GM19395 (cell line): ENCODE results near the gene NDP.

Source experiments
- ATAC-seq: cut with Tn5 transposase; IDR thresholded peaks from one replicate; pipeline ENCODE4 v1.9.1; 2021; ENCODE audit warnings: mild to moderate bottlenecking, moderate library complexity; ENCODE audit not compliant: unreplicated experiment

Gene NDP, protein sequence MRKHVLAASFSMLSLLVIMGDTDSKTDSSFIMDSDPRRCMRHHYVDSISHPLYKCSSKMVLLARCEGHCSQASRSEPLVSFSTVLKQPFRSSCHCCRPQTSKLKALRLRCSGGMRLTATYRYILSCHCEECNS

DNA sequence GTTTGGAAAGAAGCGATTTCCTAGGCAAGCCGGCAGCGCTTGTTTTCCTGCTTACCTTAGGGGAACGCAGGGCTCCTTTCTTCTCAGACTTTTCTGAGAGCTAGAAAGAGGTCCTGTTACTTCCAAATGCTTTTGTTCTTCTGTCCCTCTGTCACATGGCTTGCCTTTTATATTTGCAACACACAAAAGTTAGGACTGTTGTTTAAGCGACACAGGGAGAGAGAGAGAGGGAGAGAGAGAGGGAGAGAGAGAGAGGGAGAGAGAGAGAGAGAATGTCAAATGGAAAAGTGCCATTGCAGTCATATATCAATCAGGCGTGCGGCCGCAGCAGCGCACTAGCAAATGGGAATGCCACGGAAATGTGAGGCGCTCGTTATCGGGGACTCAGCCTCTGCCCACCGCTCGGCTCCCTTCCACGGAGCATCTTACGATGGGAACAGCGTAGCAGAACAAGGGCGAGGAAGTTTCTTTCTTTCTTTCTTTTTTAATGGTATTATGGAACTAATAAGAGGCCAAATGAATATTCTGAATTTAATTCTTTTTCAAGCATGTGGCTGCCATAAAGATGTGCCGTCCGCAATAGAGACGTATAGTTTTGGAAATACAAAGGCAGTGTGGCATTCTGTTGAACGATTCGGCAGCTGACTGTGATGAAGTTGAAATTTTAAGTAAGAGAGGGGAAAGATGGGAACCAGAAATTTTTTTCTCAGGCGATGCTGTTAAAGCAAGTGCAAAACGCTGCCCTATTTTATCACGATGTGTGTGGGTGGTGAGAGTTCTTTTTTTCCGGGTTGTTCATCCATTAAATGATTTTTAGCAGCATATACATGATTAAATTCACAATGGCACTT, at the start of gene NDP:
Gene NDP, minus strand, starts transcription at position 142 of the 851 bp plus-strand sequence. CDS start 14,745 bp downstream, outside the sequence.
- ATAC-seq = no peak

DNA sequence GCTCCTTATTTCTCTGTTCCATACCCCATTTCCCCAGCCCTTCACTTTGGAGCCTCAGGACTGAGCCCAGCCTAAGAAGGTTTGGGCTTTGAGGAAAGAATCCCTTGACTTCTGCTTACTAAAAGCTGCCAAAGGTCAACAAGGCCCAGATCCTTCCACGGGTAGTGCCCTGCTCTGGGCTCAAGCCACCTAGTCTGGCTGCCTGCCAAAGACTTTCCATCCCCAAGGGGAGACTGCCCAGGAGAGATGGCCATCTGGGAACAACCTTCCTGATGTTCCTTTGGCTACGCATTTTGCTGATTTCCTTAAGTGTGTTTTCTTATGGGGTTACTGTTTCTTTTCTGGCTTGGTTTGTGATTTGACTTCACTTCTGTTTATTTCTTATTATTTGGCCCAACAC, 49.8 kb upstream of the NDP start:
- no peak for ATAC-seq

DNA sequence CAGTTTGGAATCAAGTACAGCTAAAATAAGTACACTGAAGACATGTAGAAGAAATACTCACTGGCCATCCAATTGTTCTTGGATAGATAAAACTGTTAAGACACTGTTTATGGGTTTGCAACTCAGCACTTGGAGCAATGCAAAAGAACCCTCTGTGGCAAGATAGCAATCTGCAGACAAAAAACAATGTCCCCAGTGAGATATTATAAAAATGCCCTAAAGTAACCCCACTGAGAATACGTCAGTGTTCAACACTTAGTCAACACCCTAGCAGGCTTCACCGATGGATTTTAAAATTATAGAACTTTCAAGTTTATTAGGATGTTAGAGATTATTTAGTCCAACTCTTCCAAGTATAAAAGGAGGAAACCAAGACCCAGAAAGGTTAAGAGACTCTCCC, 47.5 kb upstream of the NDP start:
- ATAC-seq = no peak

DNA sequence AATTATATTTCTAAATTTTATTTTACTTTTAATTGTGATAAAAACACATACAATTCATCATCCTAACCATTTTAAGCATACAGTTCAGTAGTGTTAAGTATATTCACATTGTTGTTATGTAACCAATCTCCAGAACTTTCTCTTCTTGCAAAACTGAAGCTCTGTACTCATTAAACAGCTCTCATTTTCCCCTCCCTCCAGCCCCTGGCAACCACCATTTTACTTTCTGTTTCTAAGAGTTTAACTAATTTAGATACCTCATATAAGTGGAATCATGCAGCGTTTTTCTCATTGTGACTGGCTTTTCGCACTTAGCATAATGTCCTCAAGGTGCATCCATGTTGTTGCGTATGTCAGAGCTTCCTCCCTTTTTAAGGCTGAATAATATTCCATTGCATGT, 46.7 kb upstream of the NDP start:
- no peak for ATAC-seq

DNA sequence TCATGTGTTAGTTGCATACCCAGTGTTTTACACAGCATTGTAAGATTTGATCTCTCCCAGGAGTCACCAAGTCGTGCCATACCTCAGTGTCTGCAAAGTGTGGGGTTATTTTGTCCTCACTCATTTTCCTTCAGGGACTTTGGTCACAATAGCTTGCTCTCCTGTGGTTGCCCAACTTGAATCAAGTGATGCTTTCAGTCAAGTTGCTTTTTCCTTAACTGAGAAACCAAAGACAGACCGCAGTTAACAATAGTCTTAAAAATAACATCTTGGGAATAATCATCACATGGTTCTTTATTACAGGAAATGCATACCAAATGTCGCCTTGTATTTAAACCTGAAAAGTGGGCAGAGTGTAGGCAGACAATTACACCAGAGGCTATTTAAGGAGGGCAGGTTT, 44.5 kb upstream of the NDP start:
- ATAC-seq = no peak

DNA sequence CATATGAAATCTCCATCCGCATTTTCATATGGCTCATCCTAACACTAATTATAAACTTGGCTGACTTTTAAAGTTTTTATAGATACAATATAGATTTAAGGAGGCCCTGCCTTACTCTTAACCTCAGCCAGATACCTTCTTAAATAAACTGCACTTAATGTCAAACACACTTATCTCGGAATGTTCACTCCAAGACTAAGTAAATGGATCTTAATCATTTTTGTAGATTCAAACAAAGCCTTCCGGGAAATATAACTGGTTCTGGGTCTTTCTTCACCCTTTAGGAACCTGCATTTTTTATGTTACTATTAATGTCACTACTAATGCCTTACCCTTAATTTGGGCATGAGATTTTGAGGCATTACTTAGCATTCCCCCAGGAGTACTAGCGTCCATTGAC, 43.7 kb upstream of the NDP start:
- ATAC-seq = no peak

DNA sequence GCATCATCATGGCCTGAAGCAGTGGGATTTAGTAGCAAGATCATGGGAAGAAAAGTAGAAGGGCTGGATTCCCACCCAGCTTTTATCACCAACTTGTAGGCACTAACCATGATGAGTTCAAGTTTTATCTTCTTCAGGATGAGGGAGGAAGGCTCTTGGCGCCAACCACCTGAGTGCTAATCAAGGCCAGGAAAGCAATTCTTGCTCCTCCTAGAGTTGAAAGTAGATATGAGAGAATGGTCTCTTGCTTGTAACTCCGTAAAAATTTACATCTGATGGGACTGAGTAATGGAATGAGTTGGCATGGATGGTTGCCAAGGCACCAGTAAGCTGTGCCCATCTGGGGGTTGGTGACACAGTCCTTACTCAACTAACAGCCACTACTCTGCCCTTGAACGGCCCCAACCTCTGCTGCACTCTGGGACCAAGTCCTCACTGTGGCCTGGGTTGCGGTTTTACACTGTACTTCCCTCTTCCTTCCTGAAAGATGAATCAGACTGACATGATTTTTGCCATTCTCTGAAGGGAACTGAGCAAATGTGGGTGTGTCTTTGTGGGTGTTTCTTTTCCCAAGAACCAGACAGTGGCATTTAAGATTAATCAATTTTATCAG, 39.4 kb upstream of the NDP start:
- ATAC-seq = no peak

DNA sequence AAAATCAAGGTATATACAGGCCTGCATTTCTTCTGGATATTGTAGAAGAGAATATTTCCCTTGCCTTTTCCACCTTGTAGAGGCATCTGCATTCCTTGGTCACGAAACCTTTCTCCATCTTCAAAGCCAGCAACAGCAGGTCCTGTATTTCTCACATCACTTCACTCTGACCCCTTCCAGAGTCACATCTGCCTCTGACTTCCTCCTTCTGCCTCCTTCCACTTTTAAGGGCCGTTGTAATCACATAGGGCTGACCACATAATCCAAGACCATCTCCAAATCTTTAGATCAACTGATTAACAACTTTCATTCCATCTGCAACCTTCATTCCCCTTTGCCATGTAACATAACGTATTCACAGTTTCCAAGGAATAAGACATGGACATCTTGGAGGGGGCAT, 38.3 kb upstream of the NDP start:
- ATAC-seq = no peak

DNA sequence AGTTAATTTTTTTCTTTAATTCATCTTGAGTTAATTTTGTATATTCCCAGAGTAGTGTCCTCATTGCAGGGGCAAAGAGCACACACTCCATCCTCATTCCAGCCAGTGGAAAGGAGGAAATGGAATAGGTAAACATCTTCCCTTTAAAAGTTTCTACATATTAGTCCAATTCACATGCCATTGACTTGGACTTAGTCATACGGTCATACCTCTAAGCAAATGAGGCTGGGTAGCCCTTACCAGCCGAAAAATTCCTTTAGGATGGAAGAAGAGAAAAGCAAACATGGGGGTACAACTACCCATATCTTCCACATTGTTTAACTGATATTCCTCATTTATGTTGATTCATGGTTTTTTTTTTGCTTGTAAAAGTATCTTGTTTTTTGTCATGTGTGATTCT, 37.4 kb upstream of the NDP start:
- no peak for ATAC-seq

DNA sequence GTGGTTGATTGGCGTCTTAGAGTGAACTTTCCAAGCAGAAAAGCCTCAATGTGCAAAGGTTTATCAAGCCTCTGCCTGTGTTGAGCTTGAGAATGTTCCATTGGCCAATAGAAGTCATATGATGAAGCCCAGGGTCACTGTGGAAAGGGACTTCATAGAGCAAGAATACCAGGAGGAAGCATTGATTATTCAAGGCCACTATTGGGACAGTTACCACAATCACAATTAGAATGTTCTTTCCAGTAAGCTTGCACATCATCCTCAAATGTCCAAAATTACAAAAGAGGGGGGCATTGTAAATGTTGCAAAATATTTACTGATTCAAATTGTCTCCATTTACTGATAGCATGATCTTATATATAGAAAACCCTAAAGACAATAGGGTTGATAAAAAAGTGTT, 32.9 kb upstream of the NDP start:
- no peak for ATAC-seq

DNA sequence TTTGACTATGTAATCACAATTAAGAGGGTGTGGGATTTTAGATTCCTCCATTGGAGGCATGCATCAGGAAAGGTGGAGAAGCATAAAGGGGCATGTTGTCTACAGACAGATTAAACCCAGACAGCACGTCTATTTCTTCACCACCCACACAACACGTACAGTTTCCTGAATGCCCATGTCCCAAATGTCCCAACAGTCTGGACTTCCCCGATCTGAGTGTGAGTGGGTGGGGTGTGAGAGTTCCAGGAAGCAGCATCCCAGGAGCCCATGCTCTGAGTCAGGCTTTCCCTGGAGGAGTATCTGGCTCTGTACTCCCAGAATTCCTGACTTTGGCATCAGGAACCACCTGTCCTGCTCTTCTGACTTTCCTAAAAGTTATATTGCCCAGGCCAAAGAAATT, 30.8 kb upstream of the NDP start:
- ATAC-seq = no peak

DNA sequence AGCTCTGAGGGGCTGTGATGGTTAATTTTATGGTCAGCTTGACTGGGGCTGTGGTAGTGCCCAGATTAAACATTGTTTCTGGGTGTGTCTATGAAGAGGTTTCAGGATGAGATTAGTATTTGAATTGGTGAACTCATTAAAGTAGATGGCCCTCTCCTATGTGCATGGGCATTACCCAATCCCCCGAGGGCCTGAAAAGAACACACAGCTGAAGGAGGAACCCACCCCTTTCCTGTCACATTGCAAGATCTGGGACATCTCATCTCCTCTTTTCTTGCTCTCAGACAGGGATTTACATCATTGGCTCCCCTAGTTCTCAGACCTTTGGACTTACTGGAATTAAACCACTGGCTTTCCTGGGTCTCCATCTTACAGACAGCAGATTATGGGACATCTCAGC, 29.4 kb upstream of the NDP start:
- no peak for ATAC-seq

DNA sequence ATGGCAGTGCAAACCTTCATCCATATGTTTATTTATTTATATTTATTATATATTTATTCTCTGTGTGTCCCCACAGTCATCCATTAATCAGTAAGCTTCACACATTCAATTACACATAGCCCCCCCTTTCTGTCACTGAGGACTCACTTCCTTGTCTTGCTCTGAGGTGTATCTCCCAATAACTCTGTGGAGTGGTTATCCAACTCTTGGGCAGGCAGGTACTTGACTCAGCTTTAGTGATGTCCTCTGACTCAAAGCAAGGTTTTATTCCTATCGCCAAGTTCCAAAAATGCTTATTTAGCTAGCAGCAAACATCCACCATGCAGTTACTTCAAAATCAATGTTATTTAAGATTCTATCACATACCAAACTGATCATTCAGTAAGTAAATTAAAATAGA, 25.2 kb upstream of the NDP start:
- no peak for ATAC-seq

DNA sequence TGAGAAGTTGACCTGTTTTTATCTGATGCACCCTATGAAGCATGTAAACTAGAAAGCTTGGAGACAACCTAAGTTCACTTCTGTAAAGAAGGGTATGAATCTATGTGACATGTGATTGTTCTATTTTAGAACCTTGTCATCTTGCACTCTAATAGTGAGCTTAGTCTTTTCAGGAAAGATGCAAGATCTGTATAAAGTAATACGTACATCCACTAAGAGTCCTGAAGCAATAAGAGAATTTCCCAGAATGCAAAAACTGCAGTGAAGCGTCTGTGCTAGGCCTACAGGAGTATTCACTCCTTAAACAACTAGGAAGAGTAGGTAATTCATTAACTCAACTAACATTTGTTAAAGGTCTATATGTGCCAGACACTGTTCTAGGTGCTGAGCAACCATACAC, 23.3 kb upstream of the NDP start:
- no peak for ATAC-seq

DNA sequence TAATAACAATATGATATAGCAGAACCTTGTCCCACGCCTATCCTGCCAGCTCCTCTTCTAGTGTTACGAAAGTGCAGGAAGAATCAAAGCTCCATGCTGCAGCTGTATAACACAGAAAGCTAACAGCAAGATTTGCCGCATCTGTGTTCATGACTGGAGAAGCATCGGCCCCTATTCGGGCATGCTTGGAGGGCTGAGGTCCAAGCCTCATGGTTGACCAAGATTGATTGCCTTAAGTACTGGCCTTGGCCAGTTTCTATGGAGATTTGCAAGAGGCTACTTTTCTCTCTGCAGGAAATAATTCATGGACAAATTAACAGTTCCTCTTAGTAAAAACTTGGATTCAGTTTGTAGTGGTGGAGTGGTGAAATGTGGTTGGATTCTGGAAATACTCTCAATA, 12.9 kb upstream of the NDP start:
- ATAC-seq = no peak

DNA sequence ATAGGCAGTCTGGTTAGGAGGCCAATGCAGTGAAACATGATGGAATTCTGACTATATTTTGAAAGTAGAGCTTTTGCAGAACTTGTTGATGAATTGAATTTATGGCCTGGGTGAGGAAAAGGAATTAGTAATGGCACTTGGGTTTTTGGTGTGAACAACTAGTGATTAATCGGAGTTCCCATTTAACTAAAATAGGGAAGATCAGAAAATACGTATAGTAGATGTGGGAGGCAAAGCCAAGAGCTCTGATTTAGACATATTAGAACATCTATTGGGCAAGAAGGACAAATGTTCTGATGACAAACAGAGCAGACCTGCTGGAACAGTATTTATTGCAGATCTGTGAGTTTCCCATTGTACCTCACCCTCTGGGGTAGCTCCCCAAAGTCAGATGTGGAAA, 12.3 kb upstream of the NDP start:
- no peak for ATAC-seq

DNA sequence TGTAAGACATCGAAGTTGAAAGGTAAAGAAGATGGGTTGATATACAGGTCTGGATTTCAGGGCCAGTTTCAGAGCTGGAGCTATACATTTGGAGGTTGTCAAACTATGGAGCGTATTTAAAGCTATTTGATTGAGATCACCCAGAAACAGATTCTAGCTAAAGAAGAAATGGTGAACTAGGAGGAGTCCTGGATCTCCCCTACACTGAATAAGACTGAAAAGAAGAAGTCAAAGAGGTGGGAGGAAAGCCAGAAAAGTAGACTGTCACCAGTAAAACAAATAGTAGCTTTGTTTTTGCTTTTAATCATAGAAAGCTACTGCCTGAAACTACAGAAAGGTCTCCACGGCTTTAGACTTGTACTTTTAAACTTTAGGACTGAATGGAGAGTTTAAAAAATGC, 5.0 kb upstream of the NDP start:
- ATAC-seq = no peak

DNA sequence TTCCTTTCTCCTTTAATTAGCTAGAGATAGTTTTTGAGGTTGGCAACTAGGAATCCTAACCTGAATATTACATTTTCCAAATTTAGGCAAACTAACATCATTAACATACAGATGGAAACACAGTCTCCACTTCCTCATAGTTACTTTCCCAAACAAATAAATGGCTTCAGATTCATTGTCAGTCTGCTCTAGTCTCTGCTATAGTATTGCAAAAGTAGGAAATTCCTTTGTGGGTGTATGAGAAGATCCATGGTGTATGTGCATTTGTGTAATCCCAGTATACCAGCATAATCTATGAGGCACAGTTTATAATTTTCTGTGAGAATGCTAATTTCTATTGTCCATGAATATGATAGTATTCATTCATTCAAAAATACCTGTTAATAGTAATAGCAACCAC, 3.0 kb upstream of the NDP start:
- ATAC-seq = no peak

DNA sequence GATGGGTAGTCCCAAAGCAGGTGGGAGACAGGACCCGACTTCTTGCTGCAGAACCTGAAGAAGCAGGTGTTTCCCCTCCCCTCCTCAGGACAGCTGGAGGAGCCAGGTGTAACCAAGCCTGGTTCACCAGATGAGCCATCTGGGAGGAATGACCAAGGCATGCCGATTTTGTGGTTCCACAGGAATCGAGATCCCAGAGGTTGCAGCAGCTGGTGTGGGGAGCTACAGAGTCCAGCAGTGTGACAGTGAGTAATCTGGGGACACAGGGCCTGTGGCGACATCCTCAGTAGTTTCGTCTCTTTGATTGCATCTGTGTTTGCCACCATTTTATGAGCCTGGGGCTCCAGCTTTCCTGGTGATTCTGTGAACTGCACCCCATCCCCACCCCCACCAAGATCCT, 2.6 kb upstream of the NDP start:
- ATAC-seq = no peak

DNA sequence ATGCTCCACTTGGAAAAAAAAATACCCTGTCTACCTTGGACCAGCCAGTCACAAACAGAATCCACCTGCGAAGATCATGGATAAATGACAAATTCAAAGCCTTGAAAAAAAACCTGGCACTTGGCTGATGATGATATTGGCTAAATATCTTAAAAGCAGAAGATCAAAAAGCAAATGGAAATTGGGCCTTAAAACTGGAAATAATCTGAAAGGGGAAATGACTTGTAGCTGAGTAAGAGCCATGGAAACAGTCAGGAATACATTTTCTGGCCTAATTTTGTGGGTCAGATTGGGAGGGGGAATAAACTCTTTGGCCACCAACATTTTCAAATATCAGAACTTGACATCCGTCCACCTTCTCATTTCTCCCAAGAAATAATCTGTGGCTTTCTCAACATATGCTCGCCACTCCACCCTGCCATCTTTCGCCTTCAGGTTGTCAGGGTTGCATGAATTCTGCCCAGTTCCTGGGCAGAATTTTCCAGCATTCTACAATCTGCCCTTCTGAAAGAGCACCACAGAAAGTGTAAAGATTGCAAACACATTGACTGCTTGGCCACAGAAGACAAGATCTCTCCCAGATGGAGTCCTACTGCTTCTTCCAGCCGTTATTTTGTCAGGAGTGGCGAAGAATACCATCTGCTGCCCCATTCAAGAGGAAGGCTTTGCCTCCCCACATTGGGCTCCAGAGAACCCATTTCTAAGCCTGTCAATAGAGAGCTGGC, 1.7 kb upstream of the NDP start:
- no peak for ATAC-seq

DNA sequence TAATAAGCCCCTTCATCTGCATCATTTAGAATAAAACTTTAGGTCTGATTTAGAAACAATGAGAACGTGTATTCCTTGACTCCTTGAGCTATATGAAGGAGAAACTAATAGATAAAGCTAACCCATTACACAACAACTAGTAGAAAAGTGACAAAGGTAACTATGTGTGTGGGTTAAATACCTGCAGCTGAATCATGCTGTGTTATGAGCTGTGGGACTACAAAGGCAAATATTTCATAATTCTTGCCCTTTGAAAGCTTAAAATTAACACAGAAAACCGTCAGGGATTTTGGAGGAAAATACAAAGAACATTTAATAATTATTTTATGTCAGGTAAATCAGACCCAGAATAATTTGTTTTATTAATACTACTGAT, 898 bp upstream of the NDP start:
- no peak for ATAC-seq
